Dendritic cell treated with granulocyte-macrophage colony-stimulating factor and Interleukin-4, amounts not matched to agents 40 ng/mL and 50 ng/mL, for 4 days (primary cell): Measurements from ENCODE around the gene GDF11.

ENCODE experiments used
- H3K27ac Mint-ChIP-seq: one replicate; pipeline ENCODE4 v1.8.0; 2022; ENCODE audit warnings: mild to moderate bottlenecking, mixed read lengths
- H3K27me3 Mint-ChIP-seq: one replicate; pipeline ENCODE4 v1.8.0; 2022; ENCODE audit warnings: mild to moderate bottlenecking, mixed read lengths
- H3K36me3 Mint-ChIP-seq: one replicate; pipeline ENCODE4 v1.8.0; 2022; ENCODE audit warnings: low read depth, mixed read lengths
- H3K4me1 Mint-ChIP-seq: one replicate; pipeline ENCODE4 v1.8.0; 2022; ENCODE audit warnings: low read depth, mixed read lengths
- H3K4me3 Mint-ChIP-seq: one replicate; pipeline ENCODE4 v1.8.0; 2022; ENCODE audit warnings: mild to moderate bottlenecking, moderate library complexity, mixed read lengths
- H3K9me3 Mint-ChIP-seq: one replicate; pipeline ENCODE4 v1.8.0; 2022; ENCODE audit warnings: mixed read lengths
- intact Hi-C: fragments of 100-400 bp; cut with micrococcal nuclease; formaldehyde crosslinking; loops from one replicate; pipeline ENCODE4 v1.15.0; 2022

The GDF11 gene

DNA sequence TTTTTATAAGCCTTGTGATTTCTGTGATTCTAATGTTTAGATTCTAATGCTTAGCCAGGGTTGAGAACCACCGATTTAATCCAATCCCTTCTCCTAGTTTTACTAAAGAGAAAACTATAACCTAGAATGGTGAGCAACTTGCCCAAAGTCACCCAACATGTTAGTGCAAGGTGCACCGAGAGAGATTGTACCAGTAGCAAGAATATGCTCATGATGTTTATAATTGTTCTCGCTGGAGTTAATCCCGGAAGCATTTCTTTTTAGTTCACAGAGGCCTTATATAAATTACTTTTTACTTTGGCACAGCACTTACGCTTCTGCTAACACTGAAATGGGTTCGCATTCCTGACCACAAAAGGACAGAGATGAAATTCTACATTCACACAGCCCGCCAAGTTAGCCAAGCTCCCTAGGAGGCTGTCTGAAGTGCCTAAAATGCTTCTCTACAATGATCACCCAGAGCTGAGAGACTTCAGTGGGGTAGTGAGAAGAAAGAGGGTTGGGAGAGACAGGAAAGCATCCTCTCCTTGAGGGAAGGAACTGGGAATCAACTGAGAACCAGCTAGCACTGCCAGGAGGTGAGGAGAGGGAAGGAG lies 27.7 kb upstream of the GDF11 start:
- Mint-ChIP-seq H3K36me3 (peaks cover 28% of the 10 kb centered on the region), H3K27me3 (peaks cover 21% of the 10 kb centered on the region), H3K4me1 (peaks cover 49% of the 10 kb centered on the region), H3K27ac (peak overlapping the region; percentile 87), H3K4me3 (peak overlapping the region; percentile 87), H3K9me3 (no peaks in the 10 kb centered on the region)
- intact Hi-C loops, result no loop called here

GRCh38 chr12:55715833-55716581 lies 26.9 kb upstream of the GDF11 start, which contains the start of gene BLOC1S1:
Gene BLOC1S1 (plus strand): TSS chr12:55716046. CDS start chr12:55716052, 6 bp downstream.
- peaks cover 49% of the 10 kb centered on the region for H3K4me1 Mint-ChIP-seq
- intact Hi-C loops, result no loop called here
- peaks cover 32% of the 10 kb centered on the region for H3K36me3 Mint-ChIP-seq
- H3K4me3 Mint-ChIP-seq, result peak within 1 kb of the TSS; percentile 87
- peak within 1 kb of the TSS; percentile 87 for H3K27ac Mint-ChIP-seq
- peaks cover 17% of the 10 kb centered on the region for H3K27me3 Mint-ChIP-seq
- no peaks in the 10 kb centered on the region for H3K9me3 Mint-ChIP-seq

- peak overlapping the region; percentile 87 for H3K4me3 Mint-ChIP-seq
- peaks cover 53% of the 10 kb centered on the region for H3K4me1 Mint-ChIP-seq
- no peaks in the 10 kb centered on the region for H3K9me3 Mint-ChIP-seq
- H3K27me3 Mint-ChIP-seq, result peaks cover 17% of the 10 kb centered on the region
- H3K36me3 Mint-ChIP-seq, result peaks cover 32% of the 10 kb centered on the region
- peak overlapping the region; percentile 87 for H3K27ac Mint-ChIP-seq
- intact Hi-C loops, result no loop called here
Observed at GRCh38 chr12:55716582-55716957, 26.4 kb upstream of the GDF11 start.

GRCh38 chr12:55717011-55718007 lies 25.6 kb upstream of the GDF11 start:
- peaks cover 32% of the 10 kb centered on the region for H3K36me3 Mint-ChIP-seq
- H3K27ac Mint-ChIP-seq, result peak overlapping the region; percentile 87
- H3K9me3 Mint-ChIP-seq, result no peaks in the 10 kb centered on the region
- intact Hi-C loops, result no loop called here
- H3K27me3 Mint-ChIP-seq, result peaks cover 10% of the 10 kb centered on the region
- peaks cover 49% of the 10 kb centered on the region for H3K4me1 Mint-ChIP-seq
- peak overlapping the region; percentile 87 for H3K4me3 Mint-ChIP-seq

DNA sequence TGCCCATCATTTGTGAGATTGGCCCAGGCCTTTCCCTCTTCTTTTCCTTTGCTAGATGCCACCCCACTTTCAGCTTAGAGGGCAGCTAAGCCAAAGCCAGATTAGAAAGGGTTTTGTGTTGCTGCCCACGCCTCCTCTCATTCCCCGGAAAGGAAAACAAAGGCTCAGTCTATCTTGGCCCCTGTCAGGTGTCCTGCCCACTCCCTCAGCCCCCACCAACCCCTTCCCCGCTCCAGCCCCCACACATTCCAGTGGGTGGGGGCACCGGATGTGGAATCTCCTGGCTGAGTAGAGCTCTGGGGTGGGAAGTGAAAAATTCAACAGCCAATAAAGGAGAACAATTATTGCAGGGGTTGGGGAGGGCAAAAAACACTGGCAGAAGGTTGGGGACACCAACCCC lies 24.9 kb upstream of the GDF11 start:
- intact Hi-C loops, result no loop called here
- Mint-ChIP-seq H3K4me1 (peaks cover 49% of the 10 kb centered on the region), H3K27me3 (peaks cover 3% of the 10 kb centered on the region), H3K36me3 (peaks cover 35% of the 10 kb centered on the region), H3K4me3 (peak overlapping the region; percentile 87), H3K9me3 (no peaks in the 10 kb centered on the region), H3K27ac (peak overlapping the region; percentile 87)

DNA sequence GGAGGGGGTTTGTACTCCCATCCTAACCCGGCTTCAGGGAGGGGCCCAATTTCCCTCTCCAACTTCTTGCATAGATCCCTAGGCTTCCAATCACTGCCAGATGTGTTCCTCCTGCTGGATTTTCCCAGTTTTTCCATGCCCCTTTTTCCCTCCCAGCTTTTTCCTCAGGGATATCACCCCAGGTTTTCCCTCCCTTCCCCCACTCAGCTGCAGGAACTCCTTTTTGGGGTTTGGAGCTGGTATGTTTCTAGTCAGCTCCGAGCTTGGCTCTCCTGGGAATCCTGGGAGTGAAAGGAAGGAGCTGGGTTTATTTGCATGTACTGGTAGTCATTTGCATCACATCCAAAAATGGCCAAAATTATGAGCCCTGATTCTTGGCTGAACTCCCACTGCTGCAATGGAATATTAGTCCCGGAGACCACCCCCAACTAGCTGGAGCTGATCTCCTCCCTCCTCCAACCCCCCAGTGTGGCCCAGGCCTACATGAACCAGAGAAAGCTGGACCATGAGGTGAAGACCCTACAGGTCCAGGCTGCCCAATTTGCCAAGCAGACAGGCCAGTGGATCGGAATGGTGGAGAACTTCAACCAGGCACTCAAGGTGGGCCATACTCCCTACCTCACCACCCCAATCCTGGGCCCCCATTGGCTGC lies 24.2 kb upstream of the GDF11 start:
- intact Hi-C loops, result no loop called here
- peaks cover under 1% of the 10 kb centered on the region for H3K27me3 Mint-ChIP-seq
- H3K9me3 Mint-ChIP-seq, result no peaks in the 10 kb centered on the region
- H3K4me3 Mint-ChIP-seq, result no peak overlapping the region
- H3K36me3 Mint-ChIP-seq, result peaks cover 42% of the 10 kb centered on the region
- H3K27ac Mint-ChIP-seq, result peak overlapping the region; percentile 87
- H3K4me1 Mint-ChIP-seq, result peaks cover 53% of the 10 kb centered on the region

DNA sequence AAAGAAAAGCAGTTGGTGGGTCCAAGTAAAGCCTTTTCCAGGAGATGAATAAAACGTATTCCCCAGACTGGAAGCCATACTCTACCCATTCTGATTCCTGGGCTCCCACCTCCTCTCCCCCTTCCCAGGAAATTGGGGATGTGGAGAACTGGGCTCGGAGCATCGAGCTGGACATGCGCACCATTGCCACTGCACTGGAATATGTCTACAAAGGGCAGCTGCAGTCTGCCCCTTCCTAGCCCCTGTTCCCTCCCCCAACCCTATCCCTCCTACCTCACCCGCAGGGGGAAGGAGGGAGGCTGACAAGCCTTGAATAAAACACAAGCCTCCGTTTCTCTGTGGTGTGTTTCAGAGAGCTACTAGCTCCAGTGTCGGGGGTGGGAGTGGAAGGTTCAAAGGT lies 23.6 kb upstream of the GDF11 start:
- H3K27ac Mint-ChIP-seq, result no peak overlapping the region
- peaks cover 48% of the 10 kb centered on the region for H3K36me3 Mint-ChIP-seq
- intact Hi-C loops, result no loop called here

GRCh38 chr12:55720071-55720564 lies 22.8 kb upstream of the GDF11 start, which contains the start of gene RDH5:
Gene RDH5 (plus strand): TSS chr12:55720393. CDS start chr12:55721185, 792 bp downstream.
- peaks cover 56% of the 10 kb centered on the region for H3K36me3 Mint-ChIP-seq
- no peaks in the 10 kb centered on the region for H3K27me3 Mint-ChIP-seq
- H3K9me3 Mint-ChIP-seq, result no peaks in the 10 kb centered on the region
- peaks cover 63% of the 10 kb centered on the region for H3K4me1 Mint-ChIP-seq
- H3K27ac Mint-ChIP-seq, result no peak within 1 kb of the TSS
- intact Hi-C loops, result no loop called here
- no peak within 1 kb of the TSS for H3K4me3 Mint-ChIP-seq

More for the DNA sequence above, 23.6 kb upstream of the GDF11 start:
- Mint-ChIP-seq H3K4me1 (peaks cover 56% of the 10 kb centered on the region), H3K27me3 (no peaks in the 10 kb centered on the region), H3K4me3 (no peak overlapping the region), H3K9me3 (no peaks in the 10 kb centered on the region)

- Mint-ChIP-seq H3K27me3 (no peaks in the 10 kb centered on the region), H3K4me3 (no peak overlapping the region), H3K9me3 (no peaks in the 10 kb centered on the region), H3K36me3 (peaks cover 62% of the 10 kb centered on the region), H3K4me1 (peaks cover 64% of the 10 kb centered on the region), H3K27ac (no peak overlapping the region)
- intact Hi-C loops, result loop anchor here (1.0 kb wide), 1 partner anchor 61 kb away; no protein-coding TSS in a partner anchor
Observed at GRCh38 chr12:55720894-55721444, 22.0 kb upstream of the GDF11 start.

- intact Hi-C loops, result loop anchor here (1.0 kb wide), 1 partner anchor 61 kb away; no protein-coding TSS in a partner anchor
- Mint-ChIP-seq H3K27me3 (no peaks in the 10 kb centered on the region), H3K36me3 (peaks cover 67% of the 10 kb centered on the region), H3K4me3 (no peak overlapping the region), H3K9me3 (no peaks in the 10 kb centered on the region), H3K27ac (no peak overlapping the region), H3K4me1 (peaks cover 66% of the 10 kb centered on the region)
Observed at GRCh38 chr12:55721601-55722213, 21.2 kb upstream of the GDF11 start.

GRCh38 chr12:55722948-55723347 lies 20.0 kb upstream of the GDF11 start:
- no peak overlapping the region for H3K27ac Mint-ChIP-seq
- intact Hi-C loops, result no loop called here
- no peaks in the 10 kb centered on the region for H3K9me3 Mint-ChIP-seq
- H3K27me3 Mint-ChIP-seq, result no peaks in the 10 kb centered on the region
- H3K36me3 Mint-ChIP-seq, result peaks cover 79% of the 10 kb centered on the region
- peaks cover 66% of the 10 kb centered on the region for H3K4me1 Mint-ChIP-seq
- no peak overlapping the region for H3K4me3 Mint-ChIP-seq

GRCh38 chr12:55723516-55724225 lies 19.3 kb upstream of the GDF11 start:
- intact Hi-C loops, result loop anchor here (1.0 kb wide), 1 partner anchor 14 kb away; no protein-coding TSS in a partner anchor
- Mint-ChIP-seq H3K9me3 (no peaks in the 10 kb centered on the region), H3K27ac (no peak overlapping the region), H3K4me3 (no peak overlapping the region), H3K27me3 (no peaks in the 10 kb centered on the region), H3K4me1 (peaks cover 59% of the 10 kb centered on the region), H3K36me3 (peaks cover 77% of the 10 kb centered on the region)
